Activated CD4-positive, alpha-beta T cell treated with anti-CD3 and anti-CD28 coated beads, Interleukin-2, amount 50 U/mL, for 24 hours (primary cell): ENCODE data around the gene ARHGEF11.

ENCODE experiments used
- DNase-seq, 2 donors: peaks; one replicate each; pipeline ENCODE4 v3.0.0-alpha.2; 2020; ENCODE audit warnings: low read depth in 1 of 2, low spot score in 1 of 2

Gene ARHGEF11

GRCh38 chr1:156912861-156913808 lies 132.4 kb downstream of the ARHGEF11 start:
- no peak for DNase-seq

GRCh38 chr1:156912310-156912709 lies 133.2 kb downstream of the ARHGEF11 start:
- DNase-seq = no peak

DNA sequence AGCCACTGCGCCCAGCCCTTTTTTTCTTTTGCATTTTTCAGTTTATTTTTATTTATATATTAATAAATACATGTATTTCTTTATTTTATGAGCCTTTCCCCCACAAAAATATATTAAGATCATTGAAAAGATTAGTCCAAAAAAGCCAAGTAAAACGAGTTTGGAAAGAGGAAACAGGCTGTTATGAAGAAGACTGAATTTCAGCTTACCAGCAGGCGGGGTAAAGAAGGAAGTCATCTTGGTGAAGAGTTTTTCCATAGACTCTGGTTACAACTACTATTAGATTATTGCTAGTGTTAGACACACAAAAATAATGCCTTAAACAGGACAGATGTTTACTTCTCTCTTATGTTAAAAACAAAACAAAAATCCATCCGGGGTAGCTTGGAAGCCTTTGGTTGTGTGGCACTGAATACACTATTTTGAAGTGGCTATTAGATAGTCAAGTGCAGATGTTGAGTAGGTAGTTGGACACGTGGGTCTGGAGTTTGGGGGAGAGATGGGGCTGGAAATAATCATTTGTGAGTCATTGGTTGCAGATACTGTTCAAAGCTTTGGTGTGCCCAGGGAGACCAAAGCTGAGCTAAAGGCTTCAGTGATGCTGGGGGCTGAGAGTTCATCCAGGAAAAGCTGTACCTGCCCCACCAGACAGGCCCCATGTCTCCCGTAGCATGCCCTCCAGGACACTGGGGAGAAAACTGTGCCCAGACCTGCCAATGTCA lies 133.8 kb downstream of the ARHGEF11 start:
- DNase-seq = no peak

- peak; percentile 29 to 34 for DNase-seq
Measured at GRCh38 chr1:156910309-156910782, 135.2 kb downstream of the ARHGEF11 start.

GRCh38 chr1:156909671-156910070 lies 135.9 kb downstream of the ARHGEF11 start:
- DNase-seq = no peak

- DNase-seq = no peak
Measured at GRCh38 chr1:156908955-156909354, 136.6 kb downstream of the ARHGEF11 start.

- DNase-seq = no peak
Measured at GRCh38 chr1:156908541-156908940, 137.0 kb downstream of the ARHGEF11 start.

GRCh38 chr1:156906206-156906906 lies 139.2 kb downstream of the ARHGEF11 start:
- no peak for DNase-seq

- no peak for DNase-seq
Measured at GRCh38 chr1:156905651-156906050, 139.9 kb downstream of the ARHGEF11 start.

- DNase-seq = no peak
Measured at GRCh38 chr1:156905176-156905575, 140.4 kb downstream of the ARHGEF11 start.

GRCh38 chr1:156904187-156904959 lies 141.2 kb downstream of the ARHGEF11 start:
- DNase-seq = no peak

DNA sequence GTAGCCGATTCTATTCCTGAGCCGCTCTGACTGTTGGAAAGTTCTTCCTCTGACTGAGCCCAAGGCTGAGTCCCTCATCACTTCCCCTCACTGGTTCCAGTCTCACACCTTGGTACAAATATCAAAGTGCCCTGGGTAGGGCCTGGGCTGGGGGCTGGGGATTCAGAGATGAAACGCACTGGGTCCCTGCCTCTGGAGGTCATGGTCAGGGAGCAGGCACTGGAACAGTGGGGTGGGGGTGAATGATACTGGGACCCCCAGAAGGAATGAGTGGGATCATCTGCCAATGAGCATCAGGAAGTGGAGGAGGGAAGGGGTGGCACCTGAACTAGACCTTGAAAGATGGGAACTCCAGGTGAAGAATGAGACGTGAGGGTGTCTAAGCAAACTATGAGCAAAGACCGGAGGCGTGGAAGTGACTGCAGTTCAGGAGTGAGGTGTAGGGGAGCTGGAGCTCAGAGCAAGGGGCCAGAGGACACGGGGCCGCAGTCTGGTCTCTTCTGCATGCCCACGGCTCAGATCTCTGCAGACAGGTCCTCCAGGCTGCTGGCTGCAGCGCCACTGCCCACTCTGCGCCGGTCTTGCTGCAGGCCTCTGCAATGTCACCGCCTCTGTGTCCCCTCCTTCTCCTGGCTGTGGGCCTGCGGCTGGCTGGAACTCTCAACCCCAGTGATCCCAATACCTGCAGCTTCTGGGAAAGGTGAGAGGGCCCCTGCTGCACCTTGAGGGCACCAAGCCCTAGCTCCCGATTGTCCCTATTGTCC lies 142.0 kb downstream of the ARHGEF11 start:
- no peak for DNase-seq

DNA sequence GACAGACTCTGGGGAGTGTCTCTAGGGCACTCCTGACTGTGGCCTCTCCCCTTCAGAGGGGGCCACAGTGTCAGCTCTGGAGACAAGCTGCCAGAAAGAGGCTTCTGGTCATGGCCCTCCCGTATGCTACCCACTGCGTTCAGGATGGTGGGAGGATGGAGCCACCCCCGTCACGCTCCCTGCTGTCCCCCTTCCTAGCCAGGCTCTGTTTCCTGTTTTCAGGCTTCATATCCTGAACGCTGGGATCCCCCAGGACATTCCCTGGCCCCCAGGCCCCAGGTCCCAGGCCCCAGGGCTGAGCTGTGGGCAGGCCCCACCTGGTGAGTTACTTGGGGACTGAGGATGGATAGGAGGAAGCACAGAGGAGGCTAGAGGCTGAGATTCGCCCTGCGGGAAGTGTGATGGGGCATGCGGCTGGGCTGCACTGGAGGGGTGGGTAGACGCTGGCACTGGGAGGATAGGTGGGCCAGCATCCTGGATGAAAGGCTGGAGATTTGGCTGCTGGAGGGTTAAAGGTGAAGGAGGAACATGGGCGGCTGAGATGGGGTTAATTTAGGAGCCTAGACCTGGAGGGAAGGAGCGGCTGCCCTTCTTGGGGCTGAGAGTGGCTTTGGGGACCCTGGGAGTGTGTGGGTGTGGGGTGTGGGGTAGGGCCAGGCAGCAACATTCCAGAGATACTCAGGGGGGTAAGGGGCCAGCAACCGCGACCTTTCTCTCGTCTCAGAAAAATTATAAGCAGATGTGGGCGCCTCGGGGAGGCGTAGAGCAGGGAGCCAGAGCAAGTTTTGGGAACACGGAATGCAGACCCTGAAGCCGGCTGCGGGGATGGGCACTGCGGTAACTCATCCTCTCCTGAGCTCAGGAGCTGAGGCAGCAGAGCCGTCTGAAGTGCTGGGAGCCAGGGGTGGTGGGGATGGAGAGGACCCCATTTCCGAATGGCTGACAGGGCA lies 143.3 kb downstream of the ARHGEF11 start:
- no peak for DNase-seq

DNA sequence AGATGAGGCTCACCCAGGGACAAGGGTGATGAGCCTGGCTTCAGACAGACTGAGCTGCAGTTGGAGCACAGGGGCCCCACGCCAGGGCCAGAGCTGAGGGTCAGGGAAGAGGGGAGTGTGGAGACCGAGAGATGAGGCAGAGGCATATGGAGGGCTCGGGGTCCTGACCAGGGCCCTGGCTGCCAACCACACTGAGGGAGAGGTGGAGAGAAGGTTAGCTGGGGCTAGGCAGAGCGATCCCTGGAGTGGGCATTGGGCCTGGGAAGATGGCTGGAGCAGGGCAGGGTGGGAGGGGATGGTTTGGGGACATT lies 144.0 kb downstream of the ARHGEF11 start:
- no peak for DNase-seq

DNA sequence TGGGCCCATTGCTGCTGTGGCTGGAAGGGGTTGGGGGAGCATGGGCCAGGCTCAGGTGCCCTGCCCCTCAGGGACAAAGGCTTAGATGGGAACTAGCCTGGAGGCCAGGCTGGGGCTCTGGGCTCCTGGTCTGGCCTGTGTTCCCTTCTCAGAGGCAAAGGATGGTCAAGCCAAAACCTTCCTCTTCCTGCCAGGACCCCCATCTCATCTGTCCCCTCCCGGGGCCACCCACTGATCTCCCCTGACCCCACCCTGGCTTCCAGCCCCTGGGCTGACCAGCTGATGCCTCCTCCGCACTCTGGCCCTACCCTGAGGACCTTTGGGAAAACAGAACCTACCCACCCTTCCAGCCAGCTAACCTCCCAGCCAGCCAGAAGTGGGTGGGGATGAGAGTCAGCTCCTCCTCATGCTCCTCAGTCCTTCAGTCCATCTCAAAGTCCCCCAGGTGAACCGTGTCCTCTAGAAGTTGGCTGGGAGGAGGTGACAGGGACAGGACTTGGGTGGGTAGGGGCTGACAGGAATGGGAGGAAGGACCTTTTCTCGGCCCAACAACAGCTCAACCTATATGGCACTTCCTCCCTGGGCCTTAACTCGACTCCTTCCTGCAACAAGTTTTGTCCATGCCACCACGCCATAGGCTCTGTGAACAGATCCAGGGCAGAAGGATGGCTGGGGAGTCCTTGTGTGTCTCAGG lies 144.5 kb downstream of the ARHGEF11 start:
- DNase-seq = no peak

DNA sequence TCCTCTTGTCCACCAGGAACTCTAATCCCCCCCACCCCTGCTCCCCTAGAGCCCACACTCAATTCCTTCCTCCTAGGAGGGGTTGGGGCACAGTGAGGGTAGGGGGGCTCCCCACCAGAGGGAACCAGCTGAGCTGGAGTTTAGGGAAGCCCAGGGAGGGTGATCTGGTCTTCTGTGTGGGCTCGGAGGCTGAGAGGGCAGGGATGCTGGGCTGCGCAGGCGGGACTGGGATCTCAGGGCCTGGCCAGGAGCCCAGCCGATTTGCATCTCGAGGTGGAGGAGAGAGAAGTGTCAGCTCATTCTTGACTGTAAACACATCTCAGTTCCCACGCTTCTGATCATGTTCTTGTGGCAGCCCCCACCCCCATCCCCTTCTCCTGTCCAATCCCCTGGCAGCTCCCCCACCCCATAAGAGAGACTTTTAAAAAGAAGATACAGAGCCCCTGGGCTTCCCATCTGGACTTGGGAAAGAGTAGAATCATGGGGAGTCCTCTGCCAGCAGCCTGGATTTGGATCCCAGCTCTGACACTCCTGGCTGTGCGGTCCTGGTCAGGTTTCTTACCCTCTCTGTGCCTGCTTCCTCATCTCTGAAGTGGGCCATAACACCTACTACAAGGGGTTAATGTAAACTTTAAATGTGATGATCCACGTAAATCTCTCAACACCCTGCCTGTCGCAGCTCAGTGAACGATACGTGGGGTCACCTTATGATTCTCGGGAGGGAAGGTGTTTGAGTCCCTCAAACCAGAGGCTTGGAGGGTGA lies 145.4 kb downstream of the ARHGEF11 start:
- no peak for DNase-seq

DNA sequence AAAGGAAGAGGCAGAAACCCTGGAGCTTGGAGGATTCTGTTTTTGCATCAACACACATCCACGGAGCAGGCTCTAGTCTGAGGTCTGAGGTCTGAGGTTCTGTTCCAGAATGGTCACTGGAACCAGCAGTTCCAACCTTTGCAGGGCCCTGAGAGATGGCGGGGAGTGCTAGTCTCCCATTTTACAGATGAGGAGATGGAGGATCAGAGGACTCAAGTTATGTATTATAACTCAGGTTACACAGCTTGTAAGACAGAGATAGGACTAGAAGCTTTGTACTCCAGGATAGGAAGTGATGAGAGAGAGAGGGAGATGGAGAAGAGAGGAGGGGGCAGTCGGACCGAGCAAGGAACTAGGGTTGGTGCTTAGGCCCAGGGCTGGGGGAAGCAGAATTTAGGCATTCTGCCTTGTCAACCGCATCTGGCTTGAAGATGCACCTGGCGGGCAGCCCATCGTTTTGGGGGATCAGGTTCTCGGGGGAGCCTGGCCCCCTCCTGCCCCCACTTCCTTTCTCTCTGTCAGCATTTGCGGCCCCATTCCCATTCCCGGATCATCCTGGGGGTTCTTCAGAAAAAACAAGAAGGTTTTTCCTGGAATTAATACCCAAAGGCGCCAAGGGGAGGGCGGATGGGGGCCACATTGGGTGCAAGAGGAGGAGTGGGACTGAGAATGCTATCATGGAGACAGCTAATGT lies 146.4 kb downstream of the ARHGEF11 start:
- DNase-seq = no peak
